ENCODE data around the gene CHRNA3. TPM values are rescaled to one million over a fixed set of nuclear protein-coding genes. Genes with fewer than 3 reads are reported as not detected.

Gene CHRNA3
- total and polyA plus RNA-seq, 2 experiments from 2014 or later = 1.7 to 2.3 TPM

GRCh38 chr15:78571382-78571781 is 49.4 kb downstream of the CHRNA3 start:
- no peak overlapping the region for H3K4me2 ChIP-seq
- H3K79me2 ChIP-seq = no peaks in the 10 kb centered on the region
- TF ChIP-seq EZH2phosphoT487 (IDR thresholded peaks at IDR 0.05; ENCODE audit: low read depth, severe bottlenecking, unreplicated experiment) (no peak), CTCF (IDR thresholded peaks at IDR 0.05; ENCODE audit: poor library complexity) (no peak), EZH2 (IDR thresholded peaks at IDR 0.05; ENCODE audit: borderline replicate concordance) (no peak)
- no peak for DNase-seq (ENCODE audit: low spot score)
- H3K4me1 ChIP-seq (ENCODE audit: insufficient read depth) = no peaks in the 10 kb centered on the region
- no peaks in the 10 kb centered on the region for H3K36me3 ChIP-seq (replicated peaks; ENCODE audit: insufficient read depth, low read depth)
- no peaks in the 10 kb centered on the region for H3K9me2 ChIP-seq (replicated peaks; ENCODE audit: insufficient read depth)
- H3K4me3 ChIP-seq = no peak overlapping the region
- WGBS (ENCODE audit: low lambda C conversion rate, missing lambda C conversion rate) = 60% methylated on average over 4 of the region's 4 CpGs
- no peak overlapping the region for H2AFZ ChIP-seq
- peaks cover 16% of the 10 kb centered on the region for H3K27me3 ChIP-seq
- H3K9me3 ChIP-seq (ENCODE audit: low read depth) = no peaks in the 10 kb centered on the region
- H3K27ac ChIP-seq = no peak overlapping the region
- no peaks in the 10 kb centered on the region for H4K20me1 ChIP-seq (ENCODE audit: insufficient read depth, poor library complexity, severe bottlenecking)

GRCh38 chr15:78570710-78571109 is 50.1 kb downstream of the CHRNA3 start:
- no peak for DNase-seq (ENCODE audit: low spot score)
- no peaks in the 10 kb centered on the region for H3K9me2 ChIP-seq (replicated peaks; ENCODE audit: insufficient read depth)
- no peak overlapping the region for H3K4me3 ChIP-seq
- H3K9me3 ChIP-seq (ENCODE audit: low read depth) = no peaks in the 10 kb centered on the region
- TF ChIP-seq EZH2phosphoT487 (IDR thresholded peaks at IDR 0.05; ENCODE audit: low read depth, severe bottlenecking, unreplicated experiment) = no peak
- TF ChIP-seq CTCF (IDR thresholded peaks at IDR 0.05; ENCODE audit: poor library complexity) = no peak
- TF ChIP-seq EZH2 (IDR thresholded peaks at IDR 0.05; ENCODE audit: borderline replicate concordance) = no peak
- no peak overlapping the region for H2AFZ ChIP-seq
- no peak overlapping the region for H3K27ac ChIP-seq
- H3K4me2 ChIP-seq = no peak overlapping the region
- H3K36me3 ChIP-seq (replicated peaks; ENCODE audit: insufficient read depth, low read depth) = no peaks in the 10 kb centered on the region
- H4K20me1 ChIP-seq (ENCODE audit: insufficient read depth, poor library complexity, severe bottlenecking) = no peaks in the 10 kb centered on the region
- peaks cover 20% of the 10 kb centered on the region for H3K27me3 ChIP-seq
- 78% methylated on average over 2 of the region's 2 CpGs for WGBS (ENCODE audit: low lambda C conversion rate, missing lambda C conversion rate)
- H3K79me2 ChIP-seq = no peaks in the 10 kb centered on the region
- no peaks in the 10 kb centered on the region for H3K4me1 ChIP-seq (ENCODE audit: insufficient read depth)

- no peak overlapping the region for H3K27ac ChIP-seq
- no peaks in the 10 kb centered on the region for H4K20me1 ChIP-seq (ENCODE audit: insufficient read depth, poor library complexity, severe bottlenecking)
- H3K79me2 ChIP-seq = no peaks in the 10 kb centered on the region
- 84% methylated on average over 4 of the region's 4 CpGs for WGBS (ENCODE audit: low lambda C conversion rate, missing lambda C conversion rate)
- H3K4me2 ChIP-seq = no peak overlapping the region
- H3K36me3 ChIP-seq (replicated peaks; ENCODE audit: insufficient read depth, low read depth) = no peaks in the 10 kb centered on the region
- H3K9me2 ChIP-seq (replicated peaks; ENCODE audit: insufficient read depth) = no peaks in the 10 kb centered on the region
- no peak overlapping the region for H3K4me3 ChIP-seq
- TF ChIP-seq EZH2phosphoT487 (IDR thresholded peaks at IDR 0.05; ENCODE audit: low read depth, severe bottlenecking, unreplicated experiment) (no peak), CTCF (IDR thresholded peaks at IDR 0.05; ENCODE audit: poor library complexity) (no peak), EZH2 (IDR thresholded peaks at IDR 0.05; ENCODE audit: borderline replicate concordance) (no peak)
- no peak overlapping the region for H2AFZ ChIP-seq
- H3K4me1 ChIP-seq (ENCODE audit: insufficient read depth) = no peaks in the 10 kb centered on the region
- no peak for DNase-seq (ENCODE audit: low spot score)
- peaks cover 25% of the 10 kb centered on the region for H3K27me3 ChIP-seq
- no peaks in the 10 kb centered on the region for H3K9me3 ChIP-seq (ENCODE audit: low read depth)
These were observed 53.3 kb downstream of the CHRNA3 start for GRCh38 chr15:78567531-78567930.
